PC-9 (cell line): ENCODE measurements around the gene AKR7A2.

Experiments used
- EZH2 ChIP-seq: fragments of 200-600 bp; sonication (generic); IDR thresholded peaks from 2 replicates; pipeline ENCODE4 v1.8.0; 2017; ENCODE audit warnings: antibody characterized with exemption, low read depth
- TF ChIP-seq, protein P1 (sequence below): fragments of 200-600 bp; sonication (generic); conservative IDR thresholded peaks from 2 replicates; pipeline ENCODE4 v1.6.1; 2017; ENCODE audit warnings: mixed run types, antibody characterized with exemption, mild to moderate bottlenecking, moderate library complexity

DNA sequence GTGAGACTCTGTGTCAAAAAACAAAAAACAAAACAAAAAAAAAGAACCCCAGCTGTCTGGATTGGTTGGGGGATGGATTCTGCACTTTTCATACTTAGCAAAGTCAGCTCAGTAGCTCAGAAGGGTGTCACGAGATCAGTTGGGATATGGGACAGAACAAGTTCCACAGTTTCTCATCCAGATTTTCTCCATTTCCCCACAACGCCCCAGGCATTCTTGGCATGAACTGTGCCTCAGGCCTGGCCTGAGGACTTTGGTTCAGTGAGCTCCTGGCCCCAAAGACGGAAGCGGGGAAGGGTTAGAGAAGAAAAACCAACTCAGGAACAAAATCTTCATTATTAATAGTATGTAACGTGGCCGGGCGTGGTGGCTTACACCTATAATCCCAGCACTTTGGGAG, 1.9 kb downstream of the AKR7A2 start:
- TF ChIP-seq, protein P1, sequence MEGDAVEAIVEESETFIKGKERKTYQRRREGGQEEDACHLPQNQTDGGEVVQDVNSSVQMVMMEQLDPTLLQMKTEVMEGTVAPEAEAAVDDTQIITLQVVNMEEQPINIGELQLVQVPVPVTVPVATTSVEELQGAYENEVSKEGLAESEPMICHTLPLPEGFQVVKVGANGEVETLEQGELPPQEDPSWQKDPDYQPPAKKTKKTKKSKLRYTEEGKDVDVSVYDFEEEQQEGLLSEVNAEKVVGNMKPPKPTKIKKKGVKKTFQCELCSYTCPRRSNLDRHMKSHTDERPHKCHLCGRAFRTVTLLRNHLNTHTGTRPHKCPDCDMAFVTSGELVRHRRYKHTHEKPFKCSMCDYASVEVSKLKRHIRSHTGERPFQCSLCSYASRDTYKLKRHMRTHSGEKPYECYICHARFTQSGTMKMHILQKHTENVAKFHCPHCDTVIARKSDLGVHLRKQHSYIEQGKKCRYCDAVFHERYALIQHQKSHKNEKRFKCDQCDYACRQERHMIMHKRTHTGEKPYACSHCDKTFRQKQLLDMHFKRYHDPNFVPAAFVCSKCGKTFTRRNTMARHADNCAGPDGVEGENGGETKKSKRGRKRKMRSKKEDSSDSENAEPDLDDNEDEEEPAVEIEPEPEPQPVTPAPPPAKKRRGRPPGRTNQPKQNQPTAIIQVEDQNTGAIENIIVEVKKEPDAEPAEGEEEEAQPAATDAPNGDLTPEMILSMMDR, result no peak
- no peak for TF ChIP-seq EZH2
